Left lung (tissue), 10 donors: ENCODE data around the gene MYCT1. TPM values are rescaled to one million over a fixed set of nuclear protein-coding genes. Genes with fewer than 3 reads are reported as not detected.

ENCODE experiments used
- ATAC-seq: fragments of 200-7000 bp; cut with Tn5 transposase; one replicate; pipeline ENCODE4 v1.9.1; 2020; ENCODE audit warnings: moderate library complexity
- DNase-seq, 4 donors: peaks; one replicate each; pipeline ENCODE4 v3.0.0-alpha.2; 2013 to 2020
- H3K27ac ChIP-seq, 2 donors: fragments of 200-600 bp; sonication (generic) in 1 of 2; one replicate each; pipeline versions ENCODE4 v1.5.0 to v1.8.0; 2020 to 2021
- H3K27me3 ChIP-seq, 2 donors: fragments of 200-600 bp; sonication (generic) in 1 of 2; one replicate each; pipeline versions ENCODE4 v1.5.0 to v1.8.0; 2020 to 2021
- H3K36me3 ChIP-seq, 2 donors: fragments of 200-600 bp; sonication (generic) in 1 of 2; one replicate each; pipeline versions ENCODE4 v1.5.0 to v1.8.0; 2020 to 2021
- H3K4me1 ChIP-seq, 2 donors: fragments of 200-600 bp; one replicate each; pipeline ENCODE4 v1.8.0; 2021
- H3K4me3 ChIP-seq, 2 donors: fragments of 200-600 bp; sonication (generic) in 1 of 2; one replicate each; pipeline versions ENCODE4 v1.5.0 to v1.8.0; 2020 to 2021; ENCODE audit warnings: mild to moderate bottlenecking in 1 of 2
- H3K9me3 ChIP-seq, 2 donors: fragments of 200-600 bp; sonication (generic) in 1 of 2; one replicate each; pipeline versions ENCODE4 v1.5.0 to v1.8.0; 2020 to 2021
- CTCF ChIP-seq, 2 donors: fragments of 200-600 bp; sonication (generic) in 1 of 2; IDR thresholded peaks; one replicate each; pipeline versions ENCODE4 v1.5.0 to v1.8.0; 2021; ENCODE audit warnings: antibody characterized with exemption in 2 of 2
- intact Hi-C, 2 donors: fragments of 100-400 bp; cut with DNase I; formaldehyde crosslinking; loops; one replicate each; pipeline versions ENCODE4 v1.11.2 to v1.14.2; 2022
- polyA plus RNA-seq, 6 donors: library from polyadenylated mRNA; unstranded; fragments of 120-200 nt; gene quantifications; one replicate each; pipeline ENCODE4 v1.2.1, GENCODE V29; 2013; ENCODE audit not compliant: insufficient read length in 6 of 6
- total RNA-seq, 2 donors: library from RNA; stranded (reverse); fragmentation: NEBNext Ultra II Directional; extraction: Animal tissue kit (Norgen Biotek cat#: 25700); gene quantifications; one replicate each; pipeline ENCODE4 v1.2.1, GENCODE V29; 2021
- donor health status: DM: no; HTN: yes; CAD: no.
- donor health status: DM: no; HTN: no; CAD: no.

Gene MYCT1
- total and polyA plus RNA-seq, 8 donors = 10.3 to 40.7 (median 33.3) TPM

DNA sequence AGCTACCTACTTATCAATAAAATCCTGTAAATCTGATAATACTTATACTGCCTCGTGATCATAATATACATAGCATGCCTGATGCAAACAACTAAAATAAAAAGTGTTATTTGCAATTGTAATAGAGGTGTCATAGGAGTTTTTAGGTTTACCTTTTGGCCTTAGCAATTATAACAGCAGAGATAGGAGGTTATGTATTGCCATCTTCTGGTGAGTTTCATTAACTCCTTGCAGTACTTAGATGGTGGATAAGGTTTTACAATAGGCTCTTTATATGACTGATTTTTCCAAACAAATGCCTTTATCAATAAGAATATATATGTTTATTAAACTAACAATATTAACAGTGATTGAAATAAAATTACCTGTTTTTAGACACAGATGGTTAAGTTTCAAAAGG lies 27.8 kb upstream of the MYCT1 start:
- Histone ChIP-seq H3K4me1 (no peaks in the 10 kb centered on the region), H3K9me3 (peaks cover 0 to 6% of the 10 kb centered on the region in 2 donors), H3K36me3 (no peaks in the 10 kb centered on the region), H3K27me3 (no peaks in the 10 kb centered on the region), H3K4me3 (no peak overlapping the region), H3K27ac (no peak overlapping the region)
- peak in 2 of 4 donors; percentile 2 to 10 for DNase-seq
- intact Hi-C loops = no loop called here
- peak; percentile 64 for ATAC-seq
- peak in 1 of 2 donors; percentile 25 for TF ChIP-seq CTCF (IDR thresholded peaks at IDR 0.05)

- DNase-seq = no peak
- no peak for TF ChIP-seq CTCF (IDR thresholded peaks at IDR 0.05)
- Histone ChIP-seq H3K4me1 (no peaks in the 10 kb centered on the region), H3K27me3 (no peaks in the 10 kb centered on the region), H3K27ac (no peak overlapping the region), H3K9me3 (peaks cover 0 to 6% of the 10 kb centered on the region in 2 donors), H3K4me3 (no peak overlapping the region), H3K36me3 (no peaks in the 10 kb centered on the region)
- ATAC-seq = no peak
- intact Hi-C loops = no loop called here
Observed at GRCh38 chr6:152671171-152671570, 26.5 kb upstream of the MYCT1 start.

DNA sequence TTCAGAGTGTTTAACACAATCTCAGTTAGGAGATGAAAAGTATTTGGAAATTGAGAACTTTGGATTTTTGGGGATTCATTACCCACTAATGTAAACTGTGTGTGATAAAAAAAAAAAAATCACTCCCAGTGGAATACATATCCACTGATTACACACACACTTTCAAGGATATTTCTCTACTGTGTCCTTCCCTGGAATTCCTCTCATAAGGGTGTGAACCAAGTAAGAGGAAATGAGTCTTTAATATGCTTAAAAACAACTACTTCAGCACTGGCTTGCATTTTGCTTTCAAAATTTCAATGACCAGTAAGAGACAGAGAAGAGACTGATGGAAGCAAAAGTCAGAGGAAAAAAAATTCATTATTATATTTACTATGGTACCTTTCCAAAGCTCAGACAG lies 24.5 kb upstream of the MYCT1 start:
- H3K27ac ChIP-seq = no peak overlapping the region
- DNase-seq (no peak), ATAC-seq (no peak)
- H3K9me3 ChIP-seq = no peaks in the 10 kb centered on the region
- no peak for TF ChIP-seq CTCF (IDR thresholded peaks at IDR 0.05)
- no peaks in the 10 kb centered on the region for H3K36me3 ChIP-seq
- H3K4me3 ChIP-seq = no peak overlapping the region
- no peaks in the 10 kb centered on the region for H3K27me3 ChIP-seq
- no peaks in the 10 kb centered on the region for H3K4me1 ChIP-seq
- intact Hi-C loops = no loop called here

DNA sequence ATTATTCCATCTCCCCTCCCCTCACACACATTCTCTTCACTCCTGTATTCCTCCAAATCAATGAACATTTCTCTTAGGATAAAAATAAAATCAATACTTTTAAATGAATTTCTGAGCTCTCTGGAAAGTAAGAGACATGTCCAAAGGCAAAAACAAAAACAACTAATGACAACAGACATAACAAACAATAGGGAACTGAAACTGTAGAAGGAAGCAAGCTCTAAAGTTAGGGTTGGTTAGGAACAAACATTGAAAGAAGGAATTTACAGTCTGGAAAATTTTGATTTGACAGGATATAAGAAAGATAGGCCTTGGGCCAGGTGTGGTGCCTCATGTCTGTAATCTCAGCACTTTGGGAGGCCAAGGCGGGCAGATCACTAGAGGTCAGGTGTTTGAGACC lies 17.5 kb upstream of the MYCT1 start:
- H3K4me1 ChIP-seq = no peaks in the 10 kb centered on the region
- TF ChIP-seq CTCF (IDR thresholded peaks at IDR 0.05) = no peak
- no peak overlapping the region for H3K4me3 ChIP-seq
- no peaks in the 10 kb centered on the region for H3K27me3 ChIP-seq
- no peak for DNase-seq
- intact Hi-C loops = no loop called here
- no peaks in the 10 kb centered on the region for H3K9me3 ChIP-seq
- no peak for ATAC-seq
- H3K27ac ChIP-seq = no peak overlapping the region
- H3K36me3 ChIP-seq = no peaks in the 10 kb centered on the region

DNA sequence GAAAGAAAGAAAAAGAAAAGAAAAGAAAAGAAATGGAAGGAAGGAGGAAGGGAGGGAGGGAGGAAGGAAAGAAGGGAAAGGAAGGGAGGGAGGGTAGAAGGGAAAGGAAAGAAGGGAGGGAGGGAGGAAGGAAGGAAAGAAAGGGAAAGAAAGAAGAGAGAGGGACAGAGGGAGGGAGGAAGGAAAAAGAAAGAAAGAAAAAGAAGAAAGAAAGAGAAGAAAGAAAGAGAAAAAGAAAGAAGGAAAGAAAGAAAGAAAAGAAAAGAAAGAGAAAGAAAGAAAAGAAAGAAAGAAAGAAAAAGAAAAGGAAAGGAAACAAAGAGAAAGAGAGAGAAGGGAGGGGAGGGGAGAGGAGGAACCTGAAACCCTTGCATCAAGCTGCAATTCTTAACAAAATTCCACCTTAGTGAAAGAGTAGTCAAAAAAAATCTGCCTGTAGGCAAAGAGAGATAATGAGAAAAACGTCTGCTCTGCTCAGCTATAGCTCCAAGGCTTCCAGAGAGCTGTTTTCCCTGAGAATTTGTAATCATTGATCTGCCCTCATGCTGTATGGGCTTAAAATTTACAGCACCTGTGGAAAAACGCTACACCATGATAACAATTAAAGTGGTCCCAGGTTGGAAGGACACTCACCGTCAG lies 16.7 kb upstream of the MYCT1 start:
- no peak for ATAC-seq
- no peak for TF ChIP-seq CTCF (IDR thresholded peaks at IDR 0.05)
- Histone ChIP-seq H3K4me3 (no peak overlapping the region), H3K4me1 (no peaks in the 10 kb centered on the region), H3K27me3 (no peaks in the 10 kb centered on the region), H3K36me3 (no peaks in the 10 kb centered on the region), H3K27ac (no peak overlapping the region), H3K9me3 (no peaks in the 10 kb centered on the region)
- DNase-seq = no peak
- intact Hi-C loops = no loop called here
